HEK293T (cell line): ENCODE results near the gene GABRG3.

Experiments
- BHLHE40 ChIP-seq: fragments of 450-650 bp; IDR thresholded peaks from 2 replicates; pipeline ENCODE4 v1.6.1; 2016; ENCODE audit warnings: mild to moderate bottlenecking, moderate library complexity, borderline replicate concordance
- FOXA1 ChIP-seq: fragments of 450-650 bp; IDR thresholded peaks from 2 replicates; pipeline ENCODE4 v1.6.1; 2016; ENCODE audit warnings: mild to moderate bottlenecking
- FOXK2 ChIP-seq: fragments of 450-650 bp; IDR thresholded peaks from 2 replicates; pipeline ENCODE4 v1.6.1; 2016; ENCODE audit warnings: mild to moderate bottlenecking
- FOXM1 ChIP-seq: fragments of 450-650 bp; IDR thresholded peaks from 2 replicates; pipeline ENCODE4 v1.6.1; 2017; ENCODE audit warnings: mild to moderate bottlenecking, borderline replicate concordance
- HDGF ChIP-seq: fragments of 450-650 bp; IDR thresholded peaks from 2 replicates; pipeline ENCODE4 v1.6.1; 2017; ENCODE audit warnings: antibody characterized with exemption, borderline replicate concordance
- L3MBTL2 ChIP-seq: fragments of 450-650 bp; conservative IDR thresholded peaks from 2 replicates; pipeline ENCODE4 v1.6.1; 2016; ENCODE audit warnings: mild to moderate bottlenecking
- NFRKB ChIP-seq: fragments of 450-650 bp; IDR thresholded peaks from 2 replicates; pipeline ENCODE4 v1.6.1; 2016; ENCODE audit warnings: mild to moderate bottlenecking, moderate library complexity
- SP1 ChIP-seq: fragments of 450-650 bp; IDR thresholded peaks from 2 replicates; pipeline ENCODE4 v1.6.1; 2017
- SUZ12 ChIP-seq: fragments of 450-650 bp; IDR thresholded peaks from 2 replicates; pipeline ENCODE4 v1.6.1; 2016; ENCODE audit warnings: mild to moderate bottlenecking
- TARDBP ChIP-seq: fragments of 450-650 bp; IDR thresholded peaks from 2 replicates; pipeline ENCODE4 v1.6.1; 2016

DNA sequence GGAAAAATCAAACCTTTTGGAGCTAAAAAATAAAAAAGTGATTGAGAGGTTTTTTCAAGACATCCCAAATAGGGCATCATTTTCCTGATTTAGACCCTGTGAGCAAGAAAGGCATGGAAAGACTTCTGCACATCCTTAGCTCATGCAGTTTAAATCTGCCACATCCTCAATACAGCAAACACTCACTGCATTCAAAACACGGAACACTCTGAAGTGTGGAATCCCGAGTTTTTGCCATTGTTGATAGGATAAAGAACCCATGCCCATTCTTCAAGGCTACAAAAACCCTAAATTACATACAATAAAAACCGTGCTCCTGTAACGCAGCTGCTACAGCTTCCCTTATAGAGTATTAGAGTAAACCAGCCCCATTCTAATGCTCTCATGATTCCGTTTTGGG is 346.8 kb downstream of the GABRG3 start:
- TF ChIP-seq FOXK2 (no peak), BHLHE40 (no peak), NFRKB (no peak), FOXA1 (no peak), HDGF (no peak), TARDBP (no peak), SUZ12 (no peak), FOXM1 (no peak), SP1 (no peak), L3MBTL2 (no peak)
